ENCODE measurements around the gene TPPP3.
"Not testable (repeated sequence)": the region's sequence is repeated elsewhere in the genome, so short reads cannot be mapped to it uniquely, and the experiment has no call there.

TPPP3 gene

DNA sequence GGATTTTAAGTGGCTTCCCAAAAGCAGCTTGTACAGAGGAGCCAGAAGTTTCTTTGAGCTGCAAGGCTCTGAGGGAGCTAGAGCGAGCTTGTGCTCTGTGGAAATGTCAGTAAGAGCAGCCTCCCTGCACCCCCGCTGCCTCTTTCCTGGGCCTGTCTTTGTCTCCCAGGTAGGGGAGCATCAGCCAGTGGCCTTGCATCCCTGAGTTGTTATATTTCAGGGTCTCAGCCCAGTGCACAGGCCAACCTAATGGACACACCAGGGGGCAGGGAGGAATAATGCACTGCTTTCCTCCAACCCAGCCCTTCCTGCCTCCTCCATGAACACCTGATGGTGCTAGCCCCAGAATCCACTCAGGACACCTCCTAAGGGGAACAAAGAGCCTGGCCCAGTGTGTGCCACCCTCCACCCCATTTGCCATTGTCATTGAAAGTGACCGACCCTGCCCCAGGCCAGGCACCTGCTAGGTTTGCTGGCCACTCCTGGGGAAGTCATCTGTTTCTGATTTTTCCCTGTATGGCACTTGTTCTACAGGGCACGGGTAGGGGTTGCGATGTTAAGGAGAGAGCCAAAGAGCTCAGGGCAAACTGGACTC lies 6.3 kb downstream of the TPPP3 start:
- Histone ChIP-seq H3K27ac (ENCODE audit: low read length) (no peak overlapping the region), H3K9me3 (ENCODE audit: control insufficient read depth in 1 of 2, low read length in 2 of 2) (no peaks in the 10 kb centered on the region)

DNA sequence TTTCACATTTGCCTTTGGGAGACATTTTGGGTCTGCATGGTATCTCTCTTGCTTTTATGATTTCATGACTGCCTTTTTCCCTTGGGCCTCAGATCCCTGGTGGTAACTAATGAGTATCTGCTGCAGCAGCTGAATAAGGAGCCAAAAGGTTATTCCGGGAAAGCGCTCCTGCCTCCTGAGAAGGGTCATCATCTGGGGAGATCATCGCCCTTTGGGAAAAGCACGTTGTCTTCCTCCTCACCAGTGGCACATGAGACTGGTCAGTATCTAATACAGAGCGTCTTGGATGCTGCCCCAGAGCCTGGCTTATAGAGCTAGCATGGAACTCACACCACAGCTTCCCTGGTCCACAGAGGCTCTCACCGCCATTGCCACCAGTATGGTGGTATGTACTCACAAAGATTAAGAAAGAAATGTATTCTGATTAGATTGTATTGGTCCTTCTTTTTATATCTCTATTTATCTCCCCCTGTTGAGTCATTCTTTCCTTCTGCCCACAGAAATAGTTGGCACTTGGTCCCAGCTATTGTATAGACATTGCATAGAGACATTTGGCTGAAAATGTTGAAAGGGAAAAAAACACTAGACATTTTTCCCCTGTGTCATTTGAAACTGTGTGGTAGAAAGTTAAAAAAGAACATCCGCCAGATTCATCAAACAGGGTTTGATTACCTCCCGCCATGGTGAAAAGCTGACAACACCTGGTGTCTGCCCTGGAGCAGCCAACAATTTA lies 8.4 kb downstream of the TPPP3 start:
- H3K4me1 ChIP-seq (ENCODE audit: control insufficient read depth in 1 of 2, insufficient read depth in 2 of 2, low read length in 2 of 2) = peaks cover 0 to 7% of the 10 kb centered on the region in 2 donors
- H3K27me3 ChIP-seq (ENCODE audit: low read depth, low read length) = no peaks in the 10 kb centered on the region

More for the DNA sequence above, 6.3 kb downstream of the TPPP3 start:
- H3K27me3 ChIP-seq (ENCODE audit: low read depth, low read length) = no peaks in the 10 kb centered on the region
- peaks cover 0 to 27% of the 10 kb centered on the region in 2 donors for H3K4me1 ChIP-seq (ENCODE audit: control insufficient read depth in 1 of 2, insufficient read depth in 2 of 2, low read length in 2 of 2)
- H3K36me3 ChIP-seq (ENCODE audit: control insufficient read depth in 1 of 2, insufficient read depth in 2 of 2, low read length in 2 of 2) = no peaks in the 10 kb centered on the region
- H3K4me3 ChIP-seq (ENCODE audit: low read depth in 1 of 2, low read length in 2 of 2) = no peak overlapping the region

DNA sequence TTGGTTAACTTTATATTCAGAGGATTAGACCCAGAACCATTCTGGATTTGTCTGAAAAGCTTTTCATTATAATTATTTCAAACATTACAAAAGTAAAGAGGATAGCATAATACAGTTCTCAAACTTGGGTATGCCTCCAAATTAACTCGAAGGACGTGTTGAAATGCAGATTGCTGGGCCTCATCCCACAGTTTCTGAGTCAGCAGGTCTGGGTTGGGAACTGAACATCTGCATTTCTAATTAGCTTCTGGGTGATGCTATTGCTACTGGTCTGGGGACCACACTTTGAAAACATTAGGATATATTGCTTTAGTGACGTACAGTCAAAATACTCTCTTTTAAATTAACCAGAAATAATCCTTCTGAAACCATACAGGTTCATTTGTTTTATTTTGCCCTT lies 10.0 kb downstream of the TPPP3 start:
- Histone ChIP-seq H3K4me1 (ENCODE audit: control insufficient read depth in 1 of 2, insufficient read depth in 2 of 2, low read length in 2 of 2) (peaks cover 0 to 6% of the 10 kb centered on the region in 2 donors), H3K4me3 (ENCODE audit: low read depth in 1 of 2, low read length in 2 of 2) (no peak overlapping the region), H3K27ac (ENCODE audit: low read length) (no peak overlapping the region), H3K36me3 (ENCODE audit: control insufficient read depth in 1 of 2, insufficient read depth in 2 of 2, low read length in 2 of 2) (no peaks in the 10 kb centered on the region), H3K9me3 (ENCODE audit: control insufficient read depth in 1 of 2, low read length in 2 of 2) (no peaks in the 10 kb centered on the region), H3K27me3 (ENCODE audit: low read depth, low read length) (no peaks in the 10 kb centered on the region)

More for the DNA sequence above, 8.4 kb downstream of the TPPP3 start:
- no peak overlapping the region for H3K4me3 ChIP-seq (ENCODE audit: low read depth in 1 of 2, low read length in 2 of 2)
- no peaks in the 10 kb centered on the region for H3K9me3 ChIP-seq (ENCODE audit: control insufficient read depth in 1 of 2, low read length in 2 of 2)
- no peaks in the 10 kb centered on the region for H3K36me3 ChIP-seq (ENCODE audit: control insufficient read depth in 1 of 2, insufficient read depth in 2 of 2, low read length in 2 of 2)
- H3K27ac ChIP-seq (ENCODE audit: low read length) = no peak overlapping the region

DNA sequence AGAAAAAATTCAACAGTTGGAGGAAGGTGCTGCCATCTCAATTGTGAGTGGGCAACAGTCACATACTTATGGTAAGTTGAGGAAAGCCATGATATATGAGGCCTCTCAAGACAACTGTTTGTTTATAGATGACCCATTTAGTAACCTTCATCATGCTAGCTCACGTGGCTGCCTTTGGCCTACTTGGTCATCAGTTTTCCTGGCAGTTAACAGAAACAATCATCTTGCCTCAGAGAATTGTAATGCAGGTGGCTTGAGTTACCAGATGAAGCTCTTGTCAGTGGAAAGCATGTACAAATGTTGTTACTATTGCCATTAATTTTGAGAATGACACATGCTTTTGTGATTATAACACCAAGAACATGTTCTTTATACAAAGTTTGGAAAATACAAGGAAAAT lies 14.7 kb downstream of the TPPP3 start:
- Histone ChIP-seq H3K27me3 (ENCODE audit: low read depth, low read length) (no peaks in the 10 kb centered on the region), H3K4me1 (ENCODE audit: control insufficient read depth in 1 of 2, insufficient read depth in 2 of 2, low read length in 2 of 2) (peaks cover 0 to 9% of the 10 kb centered on the region in 2 donors), H3K36me3 (ENCODE audit: control insufficient read depth in 1 of 2, insufficient read depth in 2 of 2, low read length in 2 of 2) (no peaks in the 10 kb centered on the region), H3K27ac (ENCODE audit: low read length) (no peak overlapping the region), H3K4me3 (ENCODE audit: low read depth in 1 of 2, low read length in 2 of 2) (no peak overlapping the region), H3K9me3 (ENCODE audit: control insufficient read depth in 1 of 2, low read length in 2 of 2) (no peaks in the 10 kb centered on the region)

DNA sequence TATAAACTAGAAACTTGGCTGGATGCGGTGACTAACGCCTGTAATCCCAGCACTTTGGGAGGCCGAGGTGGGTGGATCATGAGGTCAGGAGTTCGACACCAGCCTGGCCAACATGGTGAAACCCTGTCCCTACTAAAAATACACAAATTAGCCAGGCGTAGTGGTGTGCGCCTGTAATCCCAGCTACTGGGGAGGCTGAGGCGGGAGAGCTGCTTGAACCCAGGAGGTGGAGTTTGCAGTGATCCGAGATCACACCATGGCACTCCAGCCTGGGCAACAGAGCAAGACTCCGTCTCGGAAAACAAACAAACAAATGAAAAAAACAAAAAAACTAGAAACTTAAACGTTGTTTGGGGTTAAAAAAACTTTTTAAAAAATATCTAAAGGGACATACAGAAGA lies 17.3 kb downstream of the TPPP3 start:
- H3K9me3 ChIP-seq (ENCODE audit: control insufficient read depth in 1 of 2, low read length in 2 of 2); H3K27me3 ChIP-seq (ENCODE audit: low read depth, low read length): not testable (repeated sequence)

DNA sequence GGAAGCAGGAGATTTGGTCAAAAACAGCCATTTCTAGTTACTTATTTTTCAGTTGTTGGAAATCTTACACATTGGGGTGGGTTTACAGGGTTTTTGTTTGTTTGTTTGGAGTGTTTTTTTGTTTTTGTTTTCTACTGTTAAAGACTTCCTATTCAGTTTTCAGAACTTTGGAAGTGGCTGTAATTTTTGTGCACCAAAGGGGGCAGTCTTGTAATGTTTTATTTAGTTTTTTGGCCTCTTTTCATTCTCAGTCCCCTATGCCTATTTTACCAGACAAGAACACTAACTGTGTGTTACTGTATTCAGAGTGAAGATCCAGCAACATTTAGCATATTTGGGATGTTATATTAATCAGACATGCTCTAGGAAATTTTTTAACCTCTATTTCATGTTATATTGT lies 20.6 kb downstream of the TPPP3 start:
- Histone ChIP-seq H3K36me3 (ENCODE audit: control insufficient read depth in 1 of 2, insufficient read depth in 2 of 2, low read length in 2 of 2) (no peaks in the 10 kb centered on the region), H3K4me1 (ENCODE audit: control insufficient read depth in 1 of 2, insufficient read depth in 2 of 2, low read length in 2 of 2) (peaks cover 0 to 4% of the 10 kb centered on the region in 2 donors), H3K27ac (ENCODE audit: low read length) (no peak overlapping the region), H3K9me3 (ENCODE audit: control insufficient read depth in 1 of 2, low read length in 2 of 2) (no peaks in the 10 kb centered on the region), H3K27me3 (ENCODE audit: low read depth, low read length) (no peaks in the 10 kb centered on the region), H3K4me3 (ENCODE audit: low read depth in 1 of 2, low read length in 2 of 2) (no peak overlapping the region)

More for the DNA sequence above, 17.3 kb downstream of the TPPP3 start:
- not testable (repeated sequence) for H3K27ac ChIP-seq (ENCODE audit: low read length); H3K36me3 ChIP-seq (ENCODE audit: control insufficient read depth in 1 of 2, insufficient read depth in 2 of 2, low read length in 2 of 2); H3K4me1 ChIP-seq (ENCODE audit: control insufficient read depth in 1 of 2, insufficient read depth in 2 of 2, low read length in 2 of 2); H3K4me3 ChIP-seq (ENCODE audit: low read depth in 1 of 2, low read length in 2 of 2)

DNA sequence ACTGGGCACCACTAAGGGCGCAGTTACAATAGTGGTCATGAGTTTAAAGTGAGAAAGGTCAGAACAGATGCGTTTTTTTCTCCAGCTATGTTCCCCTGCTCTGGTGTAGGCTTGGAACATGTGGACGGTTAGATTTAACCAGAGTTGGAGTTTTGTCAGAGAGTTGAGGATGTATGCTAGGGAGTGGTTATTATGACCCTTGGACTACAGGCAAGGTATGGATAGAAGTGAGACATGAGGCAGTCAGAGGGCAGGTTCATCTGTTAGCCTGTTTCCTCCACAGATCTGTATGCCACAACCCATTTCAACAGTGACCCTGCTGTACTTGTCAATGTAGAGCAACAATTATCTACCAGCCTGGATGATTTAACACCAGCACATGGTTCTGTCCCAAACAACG lies 22.6 kb downstream of the TPPP3 start:
- peaks cover 0 to 4% of the 10 kb centered on the region in 2 donors for H3K4me1 ChIP-seq (ENCODE audit: control insufficient read depth in 1 of 2, insufficient read depth in 2 of 2, low read length in 2 of 2)

DNA sequence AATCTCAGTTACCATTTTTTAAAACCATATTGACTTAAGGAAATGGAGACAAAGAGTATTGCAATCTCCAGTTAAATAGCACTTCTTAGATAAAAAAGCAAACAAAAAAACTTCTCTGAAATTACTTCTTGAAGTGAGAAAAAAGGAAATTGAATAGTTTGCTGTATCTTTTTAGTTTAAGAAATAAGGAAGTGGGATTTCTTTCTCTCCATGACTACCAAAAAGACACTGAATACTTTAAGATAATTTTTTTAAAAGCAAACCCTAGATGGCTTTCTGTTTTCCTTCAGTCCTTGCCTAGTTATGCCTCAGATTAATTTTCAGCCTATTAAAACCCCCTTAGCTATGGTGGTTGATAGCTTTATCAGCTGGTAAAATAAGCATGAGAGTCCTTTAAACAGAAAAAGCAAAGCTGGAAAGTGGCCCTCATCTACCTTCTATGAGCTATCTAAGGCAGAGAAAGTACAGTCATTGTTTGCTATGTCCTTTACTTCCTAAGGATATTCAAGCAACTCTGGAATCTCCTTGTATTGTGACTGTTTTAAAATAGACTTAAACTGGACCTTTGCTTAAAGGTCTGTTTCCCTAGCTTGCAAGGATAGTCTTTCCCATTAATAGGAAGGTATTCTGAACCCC lies 28.6 kb downstream of the TPPP3 start:
- H3K9me3 ChIP-seq (ENCODE audit: control insufficient read depth in 1 of 2, low read length in 2 of 2) = no peaks in the 10 kb centered on the region
- no peaks in the 10 kb centered on the region for H3K4me1 ChIP-seq (ENCODE audit: control insufficient read depth in 1 of 2, insufficient read depth in 2 of 2, low read length in 2 of 2)
- no peaks in the 10 kb centered on the region for H3K27me3 ChIP-seq (ENCODE audit: low read depth, low read length)
- no peaks in the 10 kb centered on the region for H3K36me3 ChIP-seq (ENCODE audit: control insufficient read depth in 1 of 2, insufficient read depth in 2 of 2, low read length in 2 of 2)
- peak overlapping the region; percentile 27 for H3K27ac ChIP-seq (ENCODE audit: low read length)
- no peak overlapping the region for H3K4me3 ChIP-seq (ENCODE audit: low read depth in 1 of 2, low read length in 2 of 2)

More for the DNA sequence above, 22.6 kb downstream of the TPPP3 start:
- Histone ChIP-seq H3K9me3 (ENCODE audit: control insufficient read depth in 1 of 2, low read length in 2 of 2) (no peaks in the 10 kb centered on the region), H3K4me3 (ENCODE audit: low read depth in 1 of 2, low read length in 2 of 2) (no peak overlapping the region), H3K27me3 (ENCODE audit: low read depth, low read length) (no peaks in the 10 kb centered on the region), H3K36me3 (ENCODE audit: control insufficient read depth in 1 of 2, insufficient read depth in 2 of 2, low read length in 2 of 2) (no peaks in the 10 kb centered on the region), H3K27ac (ENCODE audit: low read length) (no peak overlapping the region)

DNA sequence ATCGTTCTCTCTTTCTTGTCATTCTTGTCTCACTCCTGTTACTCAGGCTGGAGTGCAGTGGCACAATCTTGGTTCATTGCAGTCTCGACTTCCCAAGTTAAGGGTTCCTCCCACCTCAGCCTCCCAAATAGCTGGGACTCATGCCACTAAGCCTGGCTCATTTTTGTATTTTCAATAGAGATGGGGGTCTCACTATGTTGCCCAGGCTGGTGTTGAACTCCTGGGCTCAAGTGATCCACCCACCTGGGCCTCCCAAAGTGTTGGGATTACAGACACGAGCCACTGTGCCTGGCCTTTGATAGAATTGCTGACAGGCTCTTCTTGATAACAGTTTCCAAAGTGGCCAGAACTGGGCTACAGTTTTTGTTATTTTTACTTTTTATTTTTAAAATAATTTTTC lies 32.3 kb downstream of the TPPP3 start:
- Histone ChIP-seq H3K4me3 (ENCODE audit: low read depth in 1 of 2, low read length in 2 of 2) (no peak overlapping the region), H3K4me1 (ENCODE audit: control insufficient read depth in 1 of 2, insufficient read depth in 2 of 2, low read length in 2 of 2) (no peaks in the 10 kb centered on the region), H3K27me3 (ENCODE audit: low read depth, low read length) (no peaks in the 10 kb centered on the region), H3K9me3 (ENCODE audit: control insufficient read depth in 1 of 2, low read length in 2 of 2) (no peaks in the 10 kb centered on the region), H3K36me3 (ENCODE audit: control insufficient read depth in 1 of 2, insufficient read depth in 2 of 2, low read length in 2 of 2) (no peaks in the 10 kb centered on the region), H3K27ac (ENCODE audit: low read length) (no peak overlapping the region)

DNA sequence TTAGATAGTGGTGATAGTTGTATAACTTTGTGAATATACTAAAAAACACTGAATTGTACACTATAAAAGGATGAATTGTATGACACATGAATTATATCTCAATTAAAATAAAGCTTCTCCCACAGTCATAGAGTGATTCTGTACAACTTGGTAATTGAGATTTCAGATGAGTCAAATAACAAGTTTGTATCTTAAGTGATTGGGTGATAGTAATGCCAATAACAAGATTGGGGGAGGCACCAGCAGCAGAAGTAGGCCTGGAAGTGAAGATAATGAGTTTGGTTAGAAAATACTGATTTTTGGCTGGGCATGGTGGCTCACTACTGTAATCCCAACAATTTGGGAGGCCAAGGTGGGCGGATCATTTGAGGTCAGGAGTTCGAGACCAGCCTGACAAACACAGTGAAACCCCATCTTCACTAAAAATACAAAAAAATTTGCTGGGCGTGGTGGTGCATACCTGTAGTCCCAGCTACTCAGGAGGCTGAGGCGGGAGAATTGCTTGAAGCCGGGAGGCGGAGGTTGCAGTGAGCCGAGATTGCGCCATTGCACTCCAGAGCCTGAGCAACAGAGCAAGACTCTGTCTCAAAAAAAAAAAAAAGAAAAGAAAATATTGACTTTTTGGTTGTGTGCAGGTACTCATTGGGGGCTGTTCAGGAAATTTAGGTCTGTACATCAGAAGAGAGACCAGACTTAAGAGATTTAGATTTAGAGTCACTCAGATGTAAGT lies 33.6 kb downstream of the TPPP3 start:
- not testable (repeated sequence) for H3K27ac ChIP-seq (ENCODE audit: low read length)

DNA sequence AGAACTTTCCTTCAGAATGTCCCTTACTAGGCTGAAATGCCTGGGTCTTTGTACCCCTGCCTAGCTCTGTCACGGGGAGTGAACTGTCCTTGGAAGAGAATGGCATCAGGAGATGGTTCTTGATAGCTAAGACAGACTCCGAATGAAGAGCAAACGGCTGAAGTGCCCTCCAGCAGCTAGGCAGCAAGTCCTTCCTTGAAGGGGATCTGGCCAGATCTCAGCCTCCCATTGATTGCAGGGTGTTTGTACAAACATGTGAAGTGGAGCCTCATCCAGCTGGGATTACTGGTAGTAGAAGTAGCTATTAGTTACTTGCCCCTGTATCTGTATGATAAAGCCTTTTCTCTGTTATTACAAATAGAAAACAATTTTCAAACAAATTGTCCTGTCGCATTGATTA lies 35.7 kb downstream of the TPPP3 start:
- Histone ChIP-seq H3K9me3 (ENCODE audit: control insufficient read depth in 1 of 2, low read length in 2 of 2) (no peaks in the 10 kb centered on the region), H3K36me3 (ENCODE audit: control insufficient read depth in 1 of 2, insufficient read depth in 2 of 2, low read length in 2 of 2) (no peaks in the 10 kb centered on the region), H3K4me3 (ENCODE audit: low read depth in 1 of 2, low read length in 2 of 2) (no peak overlapping the region), H3K27ac (ENCODE audit: low read length) (no peak overlapping the region), H3K27me3 (ENCODE audit: low read depth, low read length) (no peaks in the 10 kb centered on the region), H3K4me1 (ENCODE audit: control insufficient read depth in 1 of 2, insufficient read depth in 2 of 2, low read length in 2 of 2) (no peaks in the 10 kb centered on the region)

More for the DNA sequence above, 33.6 kb downstream of the TPPP3 start:
- not testable (repeated sequence) for H3K4me3 ChIP-seq (ENCODE audit: low read depth in 1 of 2, low read length in 2 of 2); H3K36me3 ChIP-seq (ENCODE audit: control insufficient read depth in 1 of 2, insufficient read depth in 2 of 2, low read length in 2 of 2); H3K9me3 ChIP-seq (ENCODE audit: control insufficient read depth in 1 of 2, low read length in 2 of 2); H3K4me1 ChIP-seq (ENCODE audit: control insufficient read depth in 1 of 2, insufficient read depth in 2 of 2, low read length in 2 of 2); H3K27me3 ChIP-seq (ENCODE audit: low read depth, low read length)

Measured in muscle layer of duodenum (tissue), 2 donors.